Heart right ventricle (tissue), 16 donors: Measurements from ENCODE around the gene MECR. TPM values are rescaled to one million over a fixed set of nuclear protein-coding genes. Genes with fewer than 3 reads are reported as not detected.
A peak's percentile ranks its signal among the peaks of the same experiment; 100 is the strongest.

Source experiments
- ATAC-seq, 8 donors: fragments of 200-7000 bp; cut with Tn5 transposase; one replicate each; pipeline ENCODE4 v1.9.1; 2020; ENCODE audit warnings: mild to moderate bottlenecking in 8 of 8, moderate library complexity in 8 of 8, moderate number of reproducible peaks in 1 of 8
- DNase-seq, 2 donors: peaks; one replicate each; pipeline ENCODE4 v3.0.0-alpha.2; 2020
- H3K27ac ChIP-seq, 10 donors: fragments of 200-600 bp; sonication (generic) in 2 of 10; one replicate each; pipeline versions ENCODE4 v1.5.0 to v1.8.0; 2020 to 2022; ENCODE audit warnings: mild to moderate bottlenecking in 3 of 10
- H3K27me3 ChIP-seq, 7 donors: fragments of 200-600 bp; one replicate each; pipeline ENCODE4 v1.8.0; 2021 to 2022; ENCODE audit warnings: mild to moderate bottlenecking in 2 of 7
- H3K36me3 ChIP-seq, 9 donors: fragments of 200-600 bp; sonication (generic) in 1 of 9; one replicate each; pipeline versions ENCODE4 v1.5.0 to v1.8.0; 2020 to 2022; ENCODE audit warnings: mild to moderate bottlenecking in 2 of 9
- H3K4me1 ChIP-seq, 9 donors: fragments of 200-600 bp; sonication (generic) in 1 of 9; one replicate each; pipeline versions ENCODE4 v1.5.0 to v1.8.0; 2020 to 2022; ENCODE audit warnings: mild to moderate bottlenecking in 4 of 9
- H3K4me3 ChIP-seq, 10 donors: fragments of 200-600 bp; sonication (generic) in 2 of 10; one replicate each; pipeline versions ENCODE4 v1.5.0 to v1.8.0; 2020 to 2022; ENCODE audit warnings: mild to moderate bottlenecking in 7 of 10, moderate library complexity in 2 of 10
- H3K9me3 ChIP-seq, 11 donors: fragments of 200-600 bp in 10 of 11; sonication (generic) in 2 of 11; one replicate each; pipeline versions ENCODE4 v1.5.0 to v1.8.0; 2013 to 2022; ENCODE audit warnings: mild to moderate bottlenecking in 2 of 11, control low read depth in 1 of 11, moderate library complexity in 1 of 11
- CTCF ChIP-seq, 9 donors: fragments of 200-600 bp; sonication (generic) in 2 of 9; IDR thresholded peaks; one replicate each; pipeline versions ENCODE4 v1.5.0 to v1.8.0; 2021 to 2022; ENCODE audit warnings: antibody characterized with exemption in 9 of 9, mild to moderate bottlenecking in 5 of 9, moderate library complexity in 1 of 9
- WGBS, 2 donors: extraction: QIAGEN DNeasy Blood & Tissue Kit; methylation state at CpG; one replicate each; pipeline ENCODE4 v1.1.7; 2013; ENCODE audit warnings: inconsistent platforms in 1 of 2; 5-methylcytosine and 5-hydroxymethylcytosine counted together
- intact Hi-C, 10 donors: fragments of 100-400 bp; cut with DNase I; formaldehyde crosslinking; loops; one replicate each; pipeline versions ENCODE4 v1.11.1 to v1.14.2; 2022
- polyA plus RNA-seq, 2 donors: library from polyadenylated mRNA; stranded (reverse); fragments of 200-250 nt; gene quantifications; one replicate each; pipeline ENCODE4 v1.2.3, GENCODE V29; 2013
- total RNA-seq, 10 donors: library from RNA; stranded (reverse); fragmentation: NEBNext Ultra II Directional in 3 of 10; extraction: Animal tissue kit (Norgen Biotek cat#: 25700) in 3 of 10; gene quantifications; one replicate each; pipeline versions ENCODE4 v1.2.1 to v1.2.4, GENCODE V29; 2021 to 2023
- donor health status: Arrhythmogenic right ventricular cardiomyopathy.
- donor health status: ischemic (EF 13 %, LVEDD 7.1; RV severe dilation, severe dysfunction).
- donor health status: healthy with polysubstance abuse.
- donor health status: DM: no; HTN: yes; CAD: no.
- donor health status: DM: no; HTN: no; CAD: no.
- donor health status: ischemic (EF 25% LVEDD 6.9; RV normal size, moderate dysfunction).
- donor health status: ischemic (EF 25% LVEDD 5.7; RV mildly dilated, moderate dysfunction).
- donor health status: healthy.
- donor health status: DM: yes; HTN: yes; CAD: no.
- donor health status: Ischemic cardiomyopathy.
- donor health status: ischemic (EF 35%, LVEDD 5.7; RV mildly dilated, moderate dysfunction).
- donor health status: nonischemic (EF 11% LVEDD 7.7; RV severe dilation, severe dysfunction).
- donor health status: DM: yes; HTN: yes; CAD: no.
- donor health status: PGD.
- donor health status: ischemic (EF 29% LVEDD 5.4; RV normal size, mild dysfunction).
- donor health status: nonischemic (EF 23%, LVEDD 6.1; RV moderate dilation, normal function).

MECR gene
- total and polyA plus RNA-seq, 12 donors: 27.8 to 45.6 (median 38.7) TPM

GRCh38 chr1:29169976-29170375, 60.8 kb downstream of the MECR start:
- no peak for TF ChIP-seq CTCF (IDR thresholded peaks at IDR 0.05)
- H3K4me3 ChIP-seq: no peak overlapping the region
- peaks cover 6 to 75% (median 41%) of the 10 kb centered on the region in 9 donors for H3K4me1 ChIP-seq
- H3K27ac ChIP-seq: no peak overlapping the region
- DNase-seq: no peak
- peaks cover 0 to 71% (median 14%) of the 10 kb centered on the region in 9 donors for H3K36me3 ChIP-seq
- intact Hi-C loops: loop anchor here in 1 of 10 donors (10.0 kb wide), 1 partner anchor 45 kb away; the partner anchor contains the start of gene TMEM200B
- no peaks in the 10 kb centered on the region for H3K9me3 ChIP-seq
- 75 to 76% methylated on average over 3 of the region's 3 CpGs for WGBS, 2 donors
- no peak for ATAC-seq
- no peaks in the 10 kb centered on the region for H3K27me3 ChIP-seq

- TF ChIP-seq CTCF (IDR thresholded peaks at IDR 0.05): no peak
- Histone ChIP-seq H3K9me3 (no peaks in the 10 kb centered on the region), H3K4me3 (no peak overlapping the region), H3K27me3 (no peaks in the 10 kb centered on the region), H3K27ac (no peak overlapping the region), H3K36me3 (peaks cover 0 to 85% (median 14%) of the 10 kb centered on the region in 9 donors), H3K4me1 (peaks cover 6 to 81% (median 50%) of the 10 kb centered on the region in 9 donors)
- no peak for ATAC-seq
- 97 to 98% methylated on average over 9 of the region's 9 CpGs for WGBS, 2 donors
- no peak for DNase-seq
- intact Hi-C loops: no loop called here
Observed at GRCh38 chr1:29167904-29168303, 62.8 kb downstream of the MECR start.

- DNase-seq: no peak
- no peaks in the 10 kb centered on the region for H3K9me3 ChIP-seq
- intact Hi-C loops: no loop called here
- H3K36me3 ChIP-seq: peaks cover 0 to 87% (median 14%) of the 10 kb centered on the region in 9 donors
- peak in 1 of 8 donors; percentile 23 for ATAC-seq
- H3K4me3 ChIP-seq: no peak overlapping the region
- WGBS, 2 donors: 66 to 67% methylated on average over 9 of the region's 9 CpGs
- no peak overlapping the region for H3K27ac ChIP-seq
- peaks cover 12 to 84% (median 56%) of the 10 kb centered on the region in 9 donors for H3K4me1 ChIP-seq
- TF ChIP-seq CTCF (IDR thresholded peaks at IDR 0.05): no peak
- H3K27me3 ChIP-seq: no peaks in the 10 kb centered on the region
Observed at GRCh38 chr1:29166291-29166878, 64.3 kb downstream of the MECR start.

- Histone ChIP-seq H3K27me3 (no peaks in the 10 kb centered on the region), H3K27ac (no peak overlapping the region), H3K4me3 (no peak overlapping the region), H3K9me3 (no peaks in the 10 kb centered on the region), H3K36me3 (peaks cover 0 to 97% (median 14%) of the 10 kb centered on the region in 9 donors), H3K4me1 (peaks cover 10 to 84% (median 44%) of the 10 kb centered on the region in 9 donors)
- TF ChIP-seq CTCF (IDR thresholded peaks at IDR 0.05): no peak
- WGBS, 2 donors: 84 to 93% methylated on average over 4 of the region's 4 CpGs
- no peak for ATAC-seq
- DNase-seq: no peak
- intact Hi-C loops: no loop called here
Observed at GRCh38 chr1:29164588-29164987, 66.1 kb downstream of the MECR start.
